ENCODE data around the gene WNK2.

Gene WNK2

GRCh38 chr9:93186215-93186945, 2.4 kb downstream of the WNK2 start:
- peak overlapping the region; percentile 45 for H3K27ac Mint-ChIP-seq

GRCh38 chr9:93187047-93187446, 3.1 kb downstream of the WNK2 start:
- Mint-ChIP-seq H3K27ac (peak overlapping the region; percentile 45), H3K4me3 (peak overlapping the region; percentile 71), H3K27me3 (ENCODE audit: low read depth, poor library complexity) (peaks cover 41% of the 10 kb centered on the region), H3K36me3 (ENCODE audit: low read depth) (no peaks in the 10 kb centered on the region), H3K9me3 (no peaks in the 10 kb centered on the region), H3K4me1 (peaks cover 34% of the 10 kb centered on the region)
- DNase-seq: no peak
- TF ChIP-seq CTCF (IDR thresholded peaks at IDR 0.05): no peak

More at GRCh38 chr9:93186215-93186945, 2.4 kb downstream of the WNK2 start:
- no peaks in the 10 kb centered on the region for H3K36me3 Mint-ChIP-seq (ENCODE audit: low read depth)
- no peak for DNase-seq
- H3K27me3 Mint-ChIP-seq (ENCODE audit: low read depth, poor library complexity): peaks cover 47% of the 10 kb centered on the region
- no peak for TF ChIP-seq CTCF (IDR thresholded peaks at IDR 0.05)
- H3K4me1 Mint-ChIP-seq: peaks cover 34% of the 10 kb centered on the region
- H3K4me3 Mint-ChIP-seq: peak overlapping the region; percentile 71
- no peaks in the 10 kb centered on the region for H3K9me3 Mint-ChIP-seq

- no peaks in the 10 kb centered on the region for H3K36me3 Mint-ChIP-seq (ENCODE audit: low read depth)
- no peaks in the 10 kb centered on the region for H3K9me3 Mint-ChIP-seq
- H3K27me3 Mint-ChIP-seq (ENCODE audit: low read depth, poor library complexity): peaks cover 35% of the 10 kb centered on the region
- H3K27ac Mint-ChIP-seq: no peak overlapping the region
- no peak for DNase-seq
- peak overlapping the region; percentile 37 for H3K4me3 Mint-ChIP-seq
- H3K4me1 Mint-ChIP-seq: peaks cover 34% of the 10 kb centered on the region
- TF ChIP-seq CTCF (IDR thresholded peaks at IDR 0.05): no peak
Measured at GRCh38 chr9:93187574-93187973, 3.6 kb downstream of the WNK2 start.

- peaks cover 27% of the 10 kb centered on the region for H3K27me3 Mint-ChIP-seq (ENCODE audit: low read depth, poor library complexity)
- no peak overlapping the region for H3K4me3 Mint-ChIP-seq
- no peaks in the 10 kb centered on the region for H3K36me3 Mint-ChIP-seq (ENCODE audit: low read depth)
- peak overlapping the region; percentile 62 for H3K27ac Mint-ChIP-seq
- peaks cover 34% of the 10 kb centered on the region for H3K4me1 Mint-ChIP-seq
- H3K9me3 Mint-ChIP-seq: no peaks in the 10 kb centered on the region
- no peak for TF ChIP-seq CTCF (IDR thresholded peaks at IDR 0.05)
- DNase-seq: no peak
Measured at GRCh38 chr9:93188426-93189368, 4.8 kb downstream of the WNK2 start.

GRCh38 chr9:93189369-93190132, 5.6 kb downstream of the WNK2 start:
- peak overlapping the region; percentile 62 for H3K27ac Mint-ChIP-seq
- peaks cover 34% of the 10 kb centered on the region for H3K4me1 Mint-ChIP-seq
- no peaks in the 10 kb centered on the region for H3K36me3 Mint-ChIP-seq (ENCODE audit: low read depth)
- no peak for TF ChIP-seq CTCF (IDR thresholded peaks at IDR 0.05)
- no peak overlapping the region for H3K4me3 Mint-ChIP-seq
- no peak for DNase-seq
- no peaks in the 10 kb centered on the region for H3K9me3 Mint-ChIP-seq
- H3K27me3 Mint-ChIP-seq (ENCODE audit: low read depth, poor library complexity): peaks cover 26% of the 10 kb centered on the region
